Coronary artery (tissue), 2 donors: ENCODE data around the gene MYOZ2.

Experiments
- DNase-seq: peaks from one replicate; pipeline ENCODE4 v3.0.0-alpha.2; 2017; ENCODE audit warnings: low spot score
- H3K27ac ChIP-seq, 2 donors: fragments of 200-600 bp; sonication (generic); one replicate each; pipeline ENCODE4 v1.5.1; 2016 to 2019
- H3K4me3 ChIP-seq: fragments of 200-600 bp; sonication (generic); 2 replicates; pipeline ENCODE4 v1.5.1; 2016; ENCODE audit warnings: mild to moderate bottlenecking, moderate library complexity
- TF ChIP-seq, protein P1 (sequence below): fragments of 200-600 bp; sonication (generic); IDR thresholded peaks from one replicate; pipeline ENCODE4 v1.5.1; 2019; ENCODE audit warnings: antibody characterized with exemption

MYOZ2 gene

GRCh38 chr4:119218093-119218492, 82.5 kb downstream of the MYOZ2 start:
- Histone ChIP-seq H3K27ac (no peak overlapping the region), H3K4me3 (no peak overlapping the region)
- TF ChIP-seq, protein P1, sequence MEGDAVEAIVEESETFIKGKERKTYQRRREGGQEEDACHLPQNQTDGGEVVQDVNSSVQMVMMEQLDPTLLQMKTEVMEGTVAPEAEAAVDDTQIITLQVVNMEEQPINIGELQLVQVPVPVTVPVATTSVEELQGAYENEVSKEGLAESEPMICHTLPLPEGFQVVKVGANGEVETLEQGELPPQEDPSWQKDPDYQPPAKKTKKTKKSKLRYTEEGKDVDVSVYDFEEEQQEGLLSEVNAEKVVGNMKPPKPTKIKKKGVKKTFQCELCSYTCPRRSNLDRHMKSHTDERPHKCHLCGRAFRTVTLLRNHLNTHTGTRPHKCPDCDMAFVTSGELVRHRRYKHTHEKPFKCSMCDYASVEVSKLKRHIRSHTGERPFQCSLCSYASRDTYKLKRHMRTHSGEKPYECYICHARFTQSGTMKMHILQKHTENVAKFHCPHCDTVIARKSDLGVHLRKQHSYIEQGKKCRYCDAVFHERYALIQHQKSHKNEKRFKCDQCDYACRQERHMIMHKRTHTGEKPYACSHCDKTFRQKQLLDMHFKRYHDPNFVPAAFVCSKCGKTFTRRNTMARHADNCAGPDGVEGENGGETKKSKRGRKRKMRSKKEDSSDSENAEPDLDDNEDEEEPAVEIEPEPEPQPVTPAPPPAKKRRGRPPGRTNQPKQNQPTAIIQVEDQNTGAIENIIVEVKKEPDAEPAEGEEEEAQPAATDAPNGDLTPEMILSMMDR = no peak
- no peak for DNase-seq

DNA sequence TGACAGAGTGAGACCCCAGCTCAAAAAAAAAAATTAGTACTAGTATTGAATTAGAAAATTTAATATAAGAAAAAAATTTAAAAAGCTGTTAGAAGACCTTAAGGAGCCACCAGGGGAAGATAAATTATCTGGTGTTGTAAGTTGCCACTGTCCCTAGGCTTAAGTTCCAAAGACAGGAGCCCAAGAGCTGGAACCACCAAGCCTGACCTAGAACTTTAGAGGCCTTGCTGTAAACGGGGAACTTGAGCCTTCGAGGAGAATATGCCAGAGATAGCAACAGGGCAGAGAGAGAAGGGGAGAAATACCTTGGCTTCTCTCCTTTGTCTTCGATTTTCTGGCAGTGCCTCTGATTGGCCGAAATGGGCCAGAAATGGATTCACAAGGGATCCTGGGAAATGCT, 85.8 kb downstream of the MYOZ2 start:
- no peak for DNase-seq
- Histone ChIP-seq H3K27ac (no peak overlapping the region), H3K4me3 (no peak overlapping the region)
- TF ChIP-seq, protein P1 = no peak

- TF ChIP-seq, protein P1 = no peak
- no peak overlapping the region for H3K4me3 ChIP-seq
- H3K27ac ChIP-seq = no peak overlapping the region
Measured at GRCh38 chr4:119227690-119228089, 92.1 kb downstream of the MYOZ2 start.

DNA sequence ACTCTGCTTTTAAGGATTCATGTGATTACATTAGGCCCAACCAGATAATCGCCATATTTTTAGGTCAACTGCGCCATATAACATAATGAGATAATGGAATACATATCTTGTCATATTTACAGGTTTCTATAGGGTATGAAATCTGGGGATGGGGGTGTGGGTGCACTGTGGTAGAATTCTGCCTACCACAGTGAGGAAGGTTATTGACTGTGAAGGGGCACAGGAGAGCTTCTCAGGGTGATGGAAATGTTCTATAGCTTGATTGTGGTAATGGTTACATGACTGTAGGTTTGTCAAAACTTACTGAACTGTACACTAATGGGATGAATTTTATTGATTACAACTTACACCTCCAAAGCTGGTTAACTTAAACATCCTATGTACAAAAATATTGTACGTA, 92.8 kb downstream of the MYOZ2 start:
- DNase-seq = no peak
- Histone ChIP-seq H3K4me3 (no peak overlapping the region), H3K27ac (no peak overlapping the region)
- TF ChIP-seq, protein P1 = no peak

More at GRCh38 chr4:119227690-119228089, 92.1 kb downstream of the MYOZ2 start:
- DNase-seq = no peak

DNA sequence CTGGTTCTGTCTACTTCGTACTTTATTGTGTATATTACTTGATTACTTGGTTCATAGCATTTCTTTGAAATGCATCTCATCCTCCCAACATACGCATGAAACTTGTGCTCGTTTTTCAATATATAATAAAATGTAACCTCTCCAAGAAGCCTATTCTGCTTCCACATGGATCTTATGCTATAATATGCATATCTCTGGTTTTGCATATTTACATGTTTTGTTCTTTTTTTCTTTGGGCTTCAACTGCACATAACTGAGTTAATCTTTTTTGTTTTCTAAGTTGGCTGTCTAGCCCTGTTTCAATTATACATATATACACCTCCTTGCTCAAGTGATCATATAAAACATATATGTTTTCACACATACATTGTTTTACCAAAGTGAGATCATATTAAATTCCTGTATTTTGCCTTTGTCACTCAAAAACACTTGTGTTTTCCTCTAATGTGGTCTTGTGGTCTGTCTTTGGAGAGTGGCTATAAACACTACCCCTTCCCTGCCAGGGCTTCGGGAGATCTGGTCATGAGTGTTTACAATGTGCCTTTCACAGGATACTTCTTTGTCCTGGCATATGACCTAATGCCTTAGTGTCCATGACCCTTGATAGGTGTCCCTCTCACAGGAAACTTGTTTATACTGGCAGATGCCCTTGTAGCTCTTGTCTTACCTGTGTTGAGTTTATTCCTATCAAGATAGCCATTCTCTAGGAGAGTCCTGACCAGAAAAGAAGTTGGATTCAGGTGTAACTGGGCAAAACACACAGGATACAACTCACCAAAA, 94.5 kb downstream of the MYOZ2 start:
- no peak for DNase-seq
- Histone ChIP-seq H3K27ac (no peak overlapping the region), H3K4me3 (no peak overlapping the region)
- TF ChIP-seq, protein P1 = no peak

GRCh38 chr4:119231491-119231890, 95.9 kb downstream of the MYOZ2 start:
- Histone ChIP-seq H3K4me3 (no peak overlapping the region), H3K27ac (no peak overlapping the region)
- TF ChIP-seq, protein P1 = no peak
- peak; percentile 41 for DNase-seq

DNA sequence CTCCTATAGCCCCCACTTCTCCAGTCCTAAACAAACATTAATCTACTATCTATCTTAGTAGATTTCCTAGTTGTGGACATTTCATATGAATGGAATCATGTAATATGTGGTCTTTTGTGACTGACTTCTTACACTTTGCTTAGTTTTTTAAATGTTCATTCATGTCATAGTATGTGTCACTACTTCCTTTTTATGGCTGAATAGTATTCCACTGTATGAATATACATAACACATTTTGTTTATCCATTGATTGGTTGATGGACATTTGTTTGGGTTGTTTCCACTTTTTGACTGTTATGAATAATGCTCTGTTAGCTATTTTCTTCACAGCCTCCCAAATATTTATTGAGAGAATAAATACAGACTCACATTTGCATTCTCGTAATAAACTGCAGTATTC, 96.7 kb downstream of the MYOZ2 start:
- no peak for DNase-seq
- no peak overlapping the region for H3K27ac ChIP-seq
- H3K4me3 ChIP-seq = no peak overlapping the region
- TF ChIP-seq, protein P1 = no peak
